Endodermal cell (in vitro differentiated cells): ENCODE results near the gene TIMM17A. TPM values are rescaled to one million over a fixed set of nuclear protein-coding genes. Genes with fewer than 3 reads are reported as not detected.

ENCODE experiments used
- DNase-seq: peaks from one replicate; pipeline ENCODE4 v3.0.0-alpha.2; 2017
- H3K27ac ChIP-seq: 2 replicates; pipeline ENCODE4 v1.5.1; 2013; ENCODE audit warnings: mild to moderate bottlenecking, low read depth, low read length, moderate library complexity
- H3K27me3 ChIP-seq: 2 replicates; pipeline ENCODE4 v1.6.1; 2013; ENCODE audit warnings: mild to moderate bottlenecking, low read length, moderate library complexity; ENCODE audit not compliant: insufficient read depth, control insufficient read depth, poor library complexity, severe bottlenecking
- H3K36me3 ChIP-seq: 2 replicates; pipeline ENCODE4 v1.7.0; 2013; ENCODE audit warnings: mild to moderate bottlenecking, low read length, moderate library complexity; ENCODE audit not compliant: control insufficient read depth, insufficient read depth
- H3K4me1 ChIP-seq: one replicate; pipeline ENCODE4 v1.7.0; 2013; ENCODE audit warnings: low read length; ENCODE audit not compliant: control insufficient read depth, insufficient read depth
- H3K4me3 ChIP-seq: 2 replicates; pipeline ENCODE4 v1.5.1; 2013; ENCODE audit warnings: mild to moderate bottlenecking, low read length, moderate library complexity
- H3K9ac ChIP-seq: 2 replicates; pipeline ENCODE4 v1.6.1; 2013; ENCODE audit warnings: mild to moderate bottlenecking, low read length, moderate library complexity; ENCODE audit not compliant: poor library complexity, severe bottlenecking; ENCODE audit errors: extremely low read depth
- H3K9me3 ChIP-seq: 2 replicates; pipeline ENCODE4 v1.6.1; 2013; ENCODE audit warnings: mild to moderate bottlenecking, low read length, moderate library complexity; ENCODE audit not compliant: control insufficient read depth
- H3K27ac Mint-ChIP-seq: 2 replicates; pipeline ENCODE4 v1.8.0; 2020; ENCODE audit warnings: mixed read lengths
- H3K27me3 Mint-ChIP-seq: 2 replicates; pipeline ENCODE4 v1.8.0; 2021; ENCODE audit warnings: mild to moderate bottlenecking, mixed read lengths; ENCODE audit not compliant: insufficient read depth
- H3K36me3 Mint-ChIP-seq: 2 replicates; pipeline ENCODE4 v1.8.0; 2020; ENCODE audit warnings: low read depth, mixed read lengths
- H3K4me1 Mint-ChIP-seq: 2 replicates; pipeline ENCODE4 v1.8.0; 2020; ENCODE audit warnings: mixed read lengths
- H3K4me3 Mint-ChIP-seq: 2 replicates; pipeline ENCODE4 v1.8.0; 2020; ENCODE audit warnings: mild to moderate bottlenecking, moderate library complexity, mixed read lengths
- H3K9me3 Mint-ChIP-seq: 2 replicates; pipeline ENCODE4 v1.8.0; 2020; ENCODE audit warnings: mild to moderate bottlenecking, mixed read lengths
- whole genome bisulfite sequencing, 2 experiments: methylation state at CpG; one replicate each; pipeline versions ENCODE4 v1.1.5 to v1.1.7; 2013; ENCODE audit warnings: missing lambda C conversion rate in 2 of 2, mixed read lengths in 1 of 2; ENCODE audit not compliant: insufficient coverage in 1 of 2, insufficient read length in 1 of 2; 5-methylcytosine and 5-hydroxymethylcytosine counted together
- total RNA-seq, 2 donors: library from RNA; stranded (reverse); fragmentation: NEBNext Ultra II Directional in 1 of 2; extraction: Animal tissue kit (Norgen Biotek cat#: 25700) in 1 of 2; gene quantifications; 2 replicates in 1 of 2; 3 replicates in 1 of 2; pipeline ENCODE4 v1.2.1, GENCODE V29; 2021
- TF ChIP-seq, protein P1 (sequence below): fragments of 200-600 bp; sonication (generic); conservative IDR thresholded peaks from 2 replicates; pipeline ENCODE4 v1.5.0; 2021; ENCODE audit warnings: antibody characterized with exemption, mild to moderate bottlenecking

TIMM17A gene
- total RNA-seq, 2 donors from 2014 or later, result 41.7 to 47.4 TPM

DNA sequence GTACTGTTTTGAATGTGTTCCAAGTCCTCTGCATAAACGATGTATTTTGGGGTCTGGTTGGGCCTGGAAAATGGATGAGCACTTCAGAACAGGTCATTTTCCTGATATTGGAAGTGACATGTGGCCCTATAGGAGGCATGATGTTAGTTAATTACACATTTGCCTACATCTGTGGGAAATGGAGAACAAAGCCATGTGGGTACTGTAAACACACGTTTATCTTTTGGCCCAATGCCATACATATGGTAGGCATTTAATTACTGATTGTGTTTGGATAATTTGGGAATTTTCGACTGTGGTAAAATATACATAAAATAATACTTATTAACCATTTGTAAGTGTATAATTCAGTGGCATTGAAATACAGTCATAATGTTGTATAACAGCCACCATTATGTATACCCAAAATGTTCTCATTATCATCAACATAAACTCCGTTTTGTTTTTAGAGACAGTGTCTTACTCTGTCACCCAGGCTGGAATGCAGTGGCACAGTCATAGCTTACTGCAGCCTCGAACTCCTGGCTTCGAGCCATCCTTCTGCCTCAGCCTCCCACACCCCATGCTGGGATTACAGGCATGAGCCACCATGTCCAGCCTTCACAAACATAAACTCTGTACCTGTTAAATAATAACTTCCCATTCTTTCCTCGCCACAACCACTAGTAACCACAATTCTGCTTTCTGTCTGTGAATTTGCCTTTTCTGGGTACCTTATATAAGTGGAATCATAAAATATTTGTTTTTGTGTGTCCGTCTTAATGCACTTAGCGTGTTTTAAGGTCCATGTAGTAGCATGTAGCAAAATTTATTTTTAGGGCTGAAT, 15.2 kb downstream of the TIMM17A start:
- peaks cover 52% of the 10 kb centered on the region for H3K36me3 ChIP-seq
- Mint-ChIP-seq H3K4me3 (no peak overlapping the region), H3K36me3 (peaks cover 48% of the 10 kb centered on the region), H3K27ac (no peak overlapping the region), H3K9me3 (no peaks in the 10 kb centered on the region), H3K27me3 (no peaks in the 10 kb centered on the region), H3K4me1 (no peaks in the 10 kb centered on the region)
- H3K4me1 ChIP-seq, result no peaks in the 10 kb centered on the region
- no peaks in the 10 kb centered on the region for H3K27me3 ChIP-seq
- no peak overlapping the region for H3K9ac ChIP-seq
- WGBS, 2 experiments, result 96 to 97% methylated on average over 4 to 8 of the region's 9 CpGs
- H3K9me3 ChIP-seq, result no peaks in the 10 kb centered on the region
- TF ChIP-seq, protein P1, sequence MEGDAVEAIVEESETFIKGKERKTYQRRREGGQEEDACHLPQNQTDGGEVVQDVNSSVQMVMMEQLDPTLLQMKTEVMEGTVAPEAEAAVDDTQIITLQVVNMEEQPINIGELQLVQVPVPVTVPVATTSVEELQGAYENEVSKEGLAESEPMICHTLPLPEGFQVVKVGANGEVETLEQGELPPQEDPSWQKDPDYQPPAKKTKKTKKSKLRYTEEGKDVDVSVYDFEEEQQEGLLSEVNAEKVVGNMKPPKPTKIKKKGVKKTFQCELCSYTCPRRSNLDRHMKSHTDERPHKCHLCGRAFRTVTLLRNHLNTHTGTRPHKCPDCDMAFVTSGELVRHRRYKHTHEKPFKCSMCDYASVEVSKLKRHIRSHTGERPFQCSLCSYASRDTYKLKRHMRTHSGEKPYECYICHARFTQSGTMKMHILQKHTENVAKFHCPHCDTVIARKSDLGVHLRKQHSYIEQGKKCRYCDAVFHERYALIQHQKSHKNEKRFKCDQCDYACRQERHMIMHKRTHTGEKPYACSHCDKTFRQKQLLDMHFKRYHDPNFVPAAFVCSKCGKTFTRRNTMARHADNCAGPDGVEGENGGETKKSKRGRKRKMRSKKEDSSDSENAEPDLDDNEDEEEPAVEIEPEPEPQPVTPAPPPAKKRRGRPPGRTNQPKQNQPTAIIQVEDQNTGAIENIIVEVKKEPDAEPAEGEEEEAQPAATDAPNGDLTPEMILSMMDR, result no peak
- DNase-seq, result no peak
- H3K27ac ChIP-seq, result no peak overlapping the region
- H3K4me3 ChIP-seq, result no peak overlapping the region

DNA sequence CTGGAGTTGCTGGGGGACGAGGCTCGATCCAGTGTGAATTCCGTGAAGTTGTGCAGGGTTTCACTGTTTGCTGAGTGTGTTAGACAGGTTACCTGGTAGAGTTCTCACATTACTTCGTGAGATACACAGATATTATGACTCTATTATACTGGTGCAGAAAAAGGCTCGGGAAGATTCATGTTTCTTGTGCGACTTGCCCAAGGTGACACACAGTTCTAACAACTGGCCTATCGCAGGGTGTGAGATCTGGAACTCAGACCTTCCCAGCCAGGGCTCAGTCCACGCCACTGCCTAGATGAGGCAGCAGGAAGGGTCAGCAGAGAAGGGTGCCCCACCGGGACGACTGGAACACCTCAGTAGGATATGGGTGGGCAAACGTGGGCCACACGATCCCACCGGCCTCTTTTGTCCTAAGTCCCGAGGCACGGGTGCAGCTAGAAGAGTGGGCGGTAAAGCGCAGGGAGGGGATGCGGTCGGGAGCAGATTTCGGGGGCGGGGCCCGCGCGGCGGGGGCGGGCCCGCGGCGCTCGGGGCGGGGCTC, 26.8 kb downstream of the TIMM17A start:
- 17 to 53% methylated on average over 10 to 31 of the region's 31 CpGs for WGBS, 2 experiments
- no peak overlapping the region for H3K27ac ChIP-seq
- peak overlapping the region; percentile 53 for H3K27ac Mint-ChIP-seq

GRCh38 chr1:201982623-201983379, 27.5 kb downstream of the TIMM17A start, which contains the start of gene RNPEP:
Gene RNPEP, plus strand, starts transcription at chr1:201982648. Its CDS starts 19 bp downstream, at chr1:201982667.
- peak within 1 kb of the TSS; percentile 80 for H3K27ac Mint-ChIP-seq

More for the DNA sequence above, 26.8 kb downstream of the TIMM17A start:
- H3K9me3 Mint-ChIP-seq, result no peaks in the 10 kb centered on the region
- H3K4me1 Mint-ChIP-seq, result peaks cover 6% of the 10 kb centered on the region
- Histone ChIP-seq H3K4me1 (no peaks in the 10 kb centered on the region), H3K4me3 (peak overlapping the region; percentile 86), H3K27me3 (no peaks in the 10 kb centered on the region), H3K9ac (no peak overlapping the region), H3K9me3 (no peaks in the 10 kb centered on the region), H3K36me3 (no peaks in the 10 kb centered on the region)
- no peak for DNase-seq
- H3K4me3 Mint-ChIP-seq, result peak overlapping the region; percentile 77
- TF ChIP-seq, protein P1, result no peak
- peaks cover 16% of the 10 kb centered on the region for H3K27me3 Mint-ChIP-seq
- H3K36me3 Mint-ChIP-seq, result peaks cover 4% of the 10 kb centered on the region

More at GRCh38 chr1:201982623-201983379, 27.5 kb downstream of the TIMM17A start, which contains the start of gene RNPEP:
- H3K4me1 Mint-ChIP-seq, result peaks cover 6% of the 10 kb centered on the region
- peak within 1 kb of the TSS; percentile 77 for H3K4me3 Mint-ChIP-seq
- Histone ChIP-seq H3K36me3 (no peaks in the 10 kb centered on the region), H3K4me1 (no peaks in the 10 kb centered on the region), H3K9ac (peak within 1 kb of the TSS; percentile 66), H3K9me3 (no peaks in the 10 kb centered on the region), H3K27me3 (no peaks in the 10 kb centered on the region), H3K27ac (peak within 1 kb of the TSS; percentile 60), H3K4me3 (peak within 1 kb of the TSS; percentile 86)
- peaks cover 4% of the 10 kb centered on the region for H3K36me3 Mint-ChIP-seq
- peaks cover 16% of the 10 kb centered on the region for H3K27me3 Mint-ChIP-seq
- H3K9me3 Mint-ChIP-seq, result no peaks in the 10 kb centered on the region
- peak; percentile 90 for DNase-seq
- TF ChIP-seq, protein P1, result peak; percentile 49
- WGBS, 2 experiments, result 0 to 1% methylated on average over 20 to 80 of the region's 80 CpGs
